ENCODE results near the gene C1orf159. TPM values are rescaled to one million over a fixed set of nuclear protein-coding genes. Genes with fewer than 3 reads are reported as not detected.
A peak's percentile ranks its signal among the peaks of the same experiment; 100 is the strongest.

The C1orf159 gene
- total RNA-seq, 4 donors from 2014 or later, result 6.9 to 19.6 (median 14.7) TPM

GRCh38 chr1:1132956-1133750 is 17.3 kb upstream of the C1orf159 start:
- Histone ChIP-seq H3K9me3 (no peaks in the 10 kb centered on the region), H3K27ac (peak overlapping the region in 3 of 4 donors; percentile 25 to 47 (median 33)), H3K4me1 (peaks cover 13 to 37% (median 17%) of the 10 kb centered on the region in 3 donors), H3K4me3 (no peak overlapping the region), H3K36me3 (no peaks in the 10 kb centered on the region), H3K27me3 (peaks cover 0 to 42% (median 5%) of the 10 kb centered on the region in 4 donors)
- no peak for TF ChIP-seq POLR2A (IDR thresholded peaks at IDR 0.05)
- no peak for TF ChIP-seq CTCF (IDR thresholded peaks at IDR 0.05)
- intact Hi-C loops (cut with DNase I), result no loop called here
- WGBS, 2 donors, result 76 to 80% methylated on average over 8 to 30 of the region's 32 CpGs
- no peak for DNase-seq

DNA sequence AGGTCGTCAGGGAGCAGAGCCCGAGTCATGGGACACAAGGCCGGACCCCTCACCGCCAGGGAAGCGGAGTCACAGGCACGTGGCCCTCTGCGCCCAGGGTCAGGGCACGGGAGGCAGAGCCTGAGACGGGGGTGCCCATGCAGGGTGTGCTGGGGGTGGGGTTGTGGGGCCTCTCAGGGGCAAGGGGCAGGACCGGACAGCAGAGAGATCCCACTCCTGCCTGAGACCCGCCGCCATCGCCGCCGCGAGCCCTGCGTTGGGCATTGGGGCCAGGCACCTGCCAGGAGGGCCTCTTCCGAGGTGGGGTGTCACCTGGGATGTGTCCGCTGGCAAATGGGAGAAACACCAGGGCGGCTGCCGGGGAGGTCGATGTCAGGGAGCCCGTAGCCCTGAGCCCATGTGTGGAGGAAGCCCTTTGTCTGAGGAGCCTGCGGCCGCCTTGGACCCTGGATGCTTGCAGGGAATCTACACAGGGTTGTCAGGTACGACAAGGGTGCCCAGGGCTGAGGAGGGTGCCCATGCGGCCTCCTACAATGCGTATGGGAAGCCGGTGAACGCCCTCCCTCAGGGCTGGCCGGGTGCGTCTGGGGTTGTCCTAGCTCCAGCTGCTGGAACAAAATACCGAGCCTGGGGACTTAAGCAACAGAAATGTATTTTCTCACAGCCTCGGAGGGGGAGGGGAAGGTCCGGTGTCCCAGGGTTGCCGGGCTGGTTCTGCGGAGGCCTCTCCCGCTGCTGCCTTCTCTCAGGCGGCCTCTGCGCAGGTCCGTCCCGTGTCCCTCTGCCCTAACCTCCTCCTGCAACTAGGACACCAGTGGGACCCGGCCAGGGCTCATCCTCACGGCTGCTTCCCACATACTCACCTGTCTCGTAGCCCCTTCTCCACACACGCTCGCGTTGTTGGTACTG is 16.4 kb upstream of the C1orf159 start:
- WGBS, 2 donors, result 72 to 97% methylated on average over 16 to 22 of the region's 48 CpGs
- TF ChIP-seq CTCF (IDR thresholded peaks at IDR 0.05), result no peak
- TF ChIP-seq POLR2A (IDR thresholded peaks at IDR 0.05), result no peak
- no peak overlapping the region for H3K4me3 ChIP-seq
- intact Hi-C loops (cut with DNase I), result no loop called here
- peaks cover 7 to 30% (median 10%) of the 10 kb centered on the region in 3 donors for H3K4me1 ChIP-seq
- H3K36me3 ChIP-seq, result no peaks in the 10 kb centered on the region
- H3K27ac ChIP-seq, result peak overlapping the region in 1 of 4 donors; percentile 47
- no peak for DNase-seq
- peaks cover 0 to 34% (median 4%) of the 10 kb centered on the region in 4 donors for H3K27me3 ChIP-seq
- H3K9me3 ChIP-seq, result no peaks in the 10 kb centered on the region

- Histone ChIP-seq H3K4me1 (peaks cover 0 to 12% (median 0%) of the 10 kb centered on the region in 3 donors), H3K36me3 (no peaks in the 10 kb centered on the region), H3K4me3 (no peak overlapping the region), H3K27me3 (peaks cover 0 to 23% (median 0%) of the 10 kb centered on the region in 4 donors), H3K9me3 (no peaks in the 10 kb centered on the region), H3K27ac (no peak overlapping the region)
- no peak for DNase-seq
- WGBS, 2 donors, result 76% methylated on average over 34 to 37 of the region's 43 CpGs
- intact Hi-C loops (cut with DNase I), result no loop called here
- TF ChIP-seq CTCF (IDR thresholded peaks at IDR 0.05), result no peak
Observed at GRCh38 chr1:1130206-1131120, 14.6 kb upstream of the C1orf159 start.

DNA sequence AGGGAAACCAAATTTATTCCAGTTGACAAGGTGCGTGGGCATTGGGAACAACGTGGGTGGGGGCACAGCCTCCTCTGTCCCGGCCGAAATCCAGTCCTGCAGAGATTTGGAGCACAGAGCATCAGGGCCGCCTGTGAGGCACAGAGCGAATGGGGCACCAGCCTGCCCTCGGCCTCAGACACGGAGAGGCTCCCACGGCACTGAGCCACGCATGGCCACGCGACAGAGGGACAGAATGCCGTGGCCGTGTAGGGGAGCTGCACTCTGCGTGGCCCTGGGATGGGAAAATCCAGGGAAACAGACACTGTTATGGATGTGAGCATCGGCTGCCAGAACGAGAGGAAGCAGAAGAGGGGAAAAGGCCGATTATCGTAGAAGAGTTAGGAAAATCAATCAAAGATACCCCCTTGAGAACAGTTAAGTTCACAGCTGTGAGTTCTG is 13.5 kb upstream of the C1orf159 start:
- Histone ChIP-seq H3K9me3 (no peaks in the 10 kb centered on the region), H3K4me3 (no peak overlapping the region), H3K27me3 (peaks cover 0 to 26% (median 0%) of the 10 kb centered on the region in 4 donors), H3K27ac (no peak overlapping the region), H3K36me3 (no peaks in the 10 kb centered on the region), H3K4me1 (peaks cover 0 to 12% (median 0%) of the 10 kb centered on the region in 3 donors)
- TF ChIP-seq POLR2A (IDR thresholded peaks at IDR 0.05) (no peak), CTCF (IDR thresholded peaks at IDR 0.05) (no peak)
- WGBS, 2 donors, result 73 to 80% methylated on average over 12 to 17 of the region's 19 CpGs
- no peak for DNase-seq
- intact Hi-C loops (cut with DNase I), result loop anchor here (10.0 kb wide), 1 partner anchor 115 kb away; the partner anchor contains the start of gene C1QTNF12

Measured in esophagus squamous epithelium (tissue), 5 donors.